ENCODE data around the gene DECR2. TPM values are rescaled to one million over a fixed set of nuclear protein-coding genes. Genes with fewer than 3 reads are reported as not detected.

The DECR2 gene
- total and polyA plus RNA-seq, 2 of the 13 experiments (the other 11 are each of a cell fraction or from before 2014, with no cell fraction given) = 36.3 to 44.6 TPM

GRCh38 chr16:457732-458400 lies 56.2 kb downstream of the DECR2 start:
- TF ChIP-seq ZNF740 (CRISPR knock-in tag; IDR thresholded peaks at IDR 0.05) (0 out of 2 replicates have a peak, but pooled peaks have one; percentile 42), ZNF251 (CRISPR knock-in tag; IDR thresholded peaks at IDR 0.05) (no peak), HNRNPL (IDR thresholded peaks at IDR 0.05; ENCODE audit: low read depth, low read length) (peak; percentile 79), ZNF687 (CRISPR knock-in tag; IDR thresholded peaks at IDR 0.05) (peak; percentile 65)
- H3K4me3 ChIP-seq (replicated peaks in 1 of 3; ENCODE audit: insufficient read depth in 1 of 3, low read depth in 2 of 3, low read length in 3 of 3) = no peak overlapping the region
- ATAC-seq = peak; percentile 63
- BruUV-seq (replicated peaks) = no TSS peak
- H3K9me3 ChIP-seq (ENCODE audit: low read length) = no peaks in the 10 kb centered on the region
- H3K4me2 ChIP-seq (ENCODE audit: low read depth, low read length) = no peak overlapping the region
- POLR2A ChIA-PET = interaction anchor here (0.9 to 1.0 kb wide), 2 partner anchors 17 to 56 kb away, joined by 3 to 4 read pairs; partner anchors contain the start of gene DECR2
- no peak overlapping the region for H2AFZ ChIP-seq (ENCODE audit: low read length)
- no peak overlapping the region for H3K9ac ChIP-seq (ENCODE audit: insufficient read depth, low read depth, low read length)
- H3K27me3 ChIP-seq (ENCODE audit: control insufficient read depth in 1 of 2, insufficient read depth in 2 of 2, low read length in 2 of 2) = no peaks in the 10 kb centered on the region
- intact Hi-C loops (cut with micrococcal nuclease; ENCODE audit: unreplicated experiment) = no loop called here
- peaks cover 19% of the 10 kb centered on the region for H3K4me1 ChIP-seq (ENCODE audit: insufficient read depth, low read length)
- WGBS (ENCODE audit: low lambda C conversion rate) = 76% methylated on average over 7 of the region's 14 CpGs
- no peaks in the 10 kb centered on the region for H4K20me1 ChIP-seq (ENCODE audit: insufficient read depth, low read length)
- in situ Hi-C loops (cut with HindIII; ENCODE audit: extremely low pct_ligation_motif_present, low pct_unique_long_range_greater_than_20kb) = no loop called here
- FAIRE-seq = no peak
- H3K27ac ChIP-seq (ENCODE audit: extremely low read length, insufficient read depth, low read length) = peak overlapping the region; percentile 38
- CTCF ChIA-PET (ENCODE audit: low intra/inter-chr PET ratio, low total read pairs) = no interaction called here
- H3K36me3 ChIP-seq (replicated peaks in 1 of 2; ENCODE audit: control insufficient read depth in 1 of 2, insufficient read depth in 2 of 2, low read length in 2 of 2) = peaks cover 8 to 18% of the 10 kb centered on the region in 2 experiments; a peak in 4 of 5 replicates
- H3K79me2 ChIP-seq (ENCODE audit: insufficient read depth, low read length) = peaks cover 20% of the 10 kb centered on the region
- no peak for DNase-seq (ENCODE audit: low spot score)

Data from HepG2 (cell line).